Stimulated activated CD8-positive, alpha-beta memory T cell treated with anti-CD3 and anti-CD28 coated beads, Interleukin-7, amount 100 ng/mL, for 24 hours (primary cell): ENCODE results near the gene KCNA5.

ENCODE experiments used
- DNase-seq: peaks from one replicate; pipeline ENCODE4 v3.0.0-alpha.2; 2020; ENCODE audit warnings: low read depth

Gene KCNA5

DNA sequence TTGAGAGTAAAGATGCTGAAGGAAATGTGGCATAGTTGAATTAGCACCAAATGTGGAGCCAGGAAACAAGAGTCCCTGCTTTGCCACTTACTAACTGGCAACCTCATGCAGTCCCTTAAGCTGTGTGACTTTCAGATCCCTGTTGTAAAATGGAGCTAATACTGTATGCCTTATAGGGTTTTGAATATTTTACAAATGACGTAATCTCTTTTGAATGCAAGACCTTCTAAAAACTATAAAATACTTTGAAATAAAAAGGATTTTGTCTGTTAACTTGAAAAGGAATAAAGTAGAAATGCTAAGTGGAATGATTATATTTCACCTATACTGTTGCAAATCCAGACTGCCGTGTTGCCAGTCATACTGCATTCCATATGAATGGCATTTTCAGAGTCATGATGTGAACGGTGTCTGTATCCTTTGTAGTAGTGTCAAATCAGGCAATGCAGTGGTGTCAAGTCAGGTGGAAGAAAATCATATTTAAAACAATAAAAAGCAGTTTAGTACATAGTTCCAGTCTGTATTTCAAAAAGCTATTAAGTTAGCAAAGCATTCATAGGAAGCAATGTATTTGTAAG, 21.3 kb downstream of the KCNA5 start:
- no peak for DNase-seq

DNA sequence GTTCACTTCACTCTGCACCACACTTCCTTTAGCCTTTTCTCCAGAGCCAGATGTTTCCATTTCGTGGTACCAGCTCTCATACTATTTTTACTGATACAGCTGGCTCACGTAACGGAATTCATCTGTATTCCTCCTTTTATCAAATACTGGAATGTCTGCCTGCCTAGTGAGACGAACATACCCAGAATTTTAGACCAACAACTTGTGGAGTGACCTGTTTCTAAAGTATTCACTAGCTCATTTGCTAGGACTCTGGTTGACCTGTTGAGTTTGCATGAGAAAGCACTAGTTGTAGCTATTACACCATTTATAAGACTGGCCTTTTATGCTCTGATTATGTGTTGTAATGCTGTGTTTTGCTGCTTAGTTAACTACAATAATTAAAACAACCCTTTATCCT, 22.6 kb downstream of the KCNA5 start:
- DNase-seq = no peak

DNA sequence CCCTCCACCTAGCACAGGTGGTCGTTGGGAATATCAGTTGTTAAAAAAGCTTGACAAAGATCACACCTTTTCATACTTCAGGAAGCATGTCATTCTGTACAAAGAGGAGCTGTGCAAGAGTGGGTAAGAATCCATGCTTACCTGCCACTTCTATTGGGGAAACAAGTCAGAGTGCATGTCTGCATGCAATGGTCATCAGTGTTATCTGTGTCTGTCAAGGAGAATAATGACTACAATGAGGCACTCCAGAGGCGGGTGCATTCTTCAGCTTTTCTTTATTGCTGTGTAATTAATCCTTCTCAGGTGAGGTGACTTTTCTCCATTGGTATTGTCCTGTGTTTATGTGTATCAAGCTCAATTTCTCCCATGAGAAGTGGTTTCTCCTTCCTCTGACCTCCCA, 24.4 kb downstream of the KCNA5 start:
- no peak for DNase-seq

DNA sequence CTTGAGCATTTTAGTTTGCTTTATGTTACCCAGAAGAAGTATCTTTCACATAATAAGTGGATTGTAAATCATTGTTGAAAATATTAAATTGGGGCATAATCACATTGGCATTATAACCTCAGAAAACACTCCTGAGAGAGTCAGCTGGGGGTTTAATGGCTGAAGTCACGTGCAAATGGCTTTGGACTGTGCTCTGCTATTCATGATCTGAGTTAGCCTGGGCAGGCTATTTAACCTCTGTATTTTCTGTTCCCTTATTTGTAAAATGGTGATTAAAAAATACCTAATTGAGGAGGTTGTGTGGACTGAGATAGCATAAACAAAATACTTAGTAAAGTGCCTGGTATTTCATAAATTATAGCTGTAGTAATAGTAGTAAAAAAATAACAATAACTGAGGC, 24.9 kb downstream of the KCNA5 start:
- DNase-seq = no peak

DNA sequence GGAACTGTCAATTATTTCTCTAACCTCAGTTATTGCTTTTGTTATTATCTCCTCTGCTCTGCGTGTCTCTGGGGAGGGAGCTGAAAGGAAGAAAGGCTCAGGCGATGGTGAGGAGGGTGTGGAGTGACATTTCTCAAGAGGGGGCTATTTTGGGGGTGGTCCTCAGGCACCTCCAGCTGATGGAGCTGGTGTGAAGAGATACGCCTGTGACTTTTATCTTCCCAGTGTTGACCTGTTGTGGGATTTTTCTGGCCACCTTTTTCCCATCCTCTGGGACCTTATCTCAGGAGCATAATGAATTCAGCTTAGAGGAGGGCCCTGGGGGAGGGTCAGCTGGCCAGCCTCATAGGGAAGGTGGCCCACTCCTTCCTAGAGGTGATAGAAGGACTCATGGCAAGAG, 26.4 kb downstream of the KCNA5 start:
- DNase-seq = no peak

DNA sequence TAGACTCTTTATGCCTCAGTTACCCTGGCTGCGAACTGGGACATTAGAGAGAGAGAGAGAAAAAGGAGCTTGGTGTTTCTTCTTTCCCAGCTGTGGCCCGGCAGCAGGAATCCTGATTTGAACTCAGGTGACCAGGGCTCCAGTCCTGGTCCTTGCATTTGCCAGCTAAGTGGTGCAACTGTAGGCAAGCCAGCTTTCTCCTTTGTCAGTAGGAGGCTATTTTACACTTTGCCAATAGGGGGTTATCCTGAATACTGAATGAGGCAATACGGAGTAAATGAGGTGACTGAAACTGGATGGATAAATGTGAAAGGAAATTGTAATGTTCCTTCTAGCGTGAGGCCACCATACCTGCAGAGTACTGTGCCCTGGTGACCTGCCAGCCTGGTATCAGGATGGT, 27.8 kb downstream of the KCNA5 start:
- no peak for DNase-seq

DNA sequence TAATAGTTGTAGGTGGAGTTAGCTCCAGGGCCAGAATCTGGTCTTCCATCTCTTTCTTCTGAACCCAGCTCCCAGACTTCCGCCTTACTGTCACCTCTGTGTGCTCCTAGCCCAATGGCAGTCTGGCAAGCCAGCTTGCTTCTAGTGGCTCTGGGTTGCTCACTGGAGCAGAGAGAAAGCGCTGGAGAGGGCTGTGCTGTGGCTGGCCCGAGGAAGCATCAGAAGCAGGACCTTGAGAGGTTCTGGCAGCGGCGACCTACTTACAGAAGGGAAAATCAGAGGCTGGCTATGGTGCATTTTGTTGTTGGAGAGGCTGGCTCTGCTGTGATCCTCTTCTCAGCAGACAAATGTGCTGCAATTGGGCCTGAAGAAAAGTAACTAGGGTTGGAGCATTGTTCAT, 28.6 kb downstream of the KCNA5 start:
- no peak for DNase-seq

DNA sequence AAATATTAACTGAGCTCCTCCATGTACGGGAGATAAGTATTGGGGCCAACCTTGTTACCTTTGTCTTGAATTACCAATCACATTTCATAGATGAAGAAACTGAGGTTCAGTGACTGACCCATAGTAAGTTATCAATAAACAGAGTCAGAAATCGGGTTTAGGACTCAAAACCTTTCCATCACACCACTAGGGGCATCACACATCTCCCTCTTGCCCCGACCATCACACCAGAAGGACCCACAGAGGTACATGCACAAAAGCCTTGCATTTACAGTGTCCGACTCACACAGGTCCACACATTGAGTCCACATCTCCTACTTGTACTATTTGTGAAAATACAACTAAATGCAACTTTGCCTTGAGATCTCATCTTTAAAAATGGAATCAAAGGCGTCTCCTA, 29.4 kb downstream of the KCNA5 start:
- no peak for DNase-seq

DNA sequence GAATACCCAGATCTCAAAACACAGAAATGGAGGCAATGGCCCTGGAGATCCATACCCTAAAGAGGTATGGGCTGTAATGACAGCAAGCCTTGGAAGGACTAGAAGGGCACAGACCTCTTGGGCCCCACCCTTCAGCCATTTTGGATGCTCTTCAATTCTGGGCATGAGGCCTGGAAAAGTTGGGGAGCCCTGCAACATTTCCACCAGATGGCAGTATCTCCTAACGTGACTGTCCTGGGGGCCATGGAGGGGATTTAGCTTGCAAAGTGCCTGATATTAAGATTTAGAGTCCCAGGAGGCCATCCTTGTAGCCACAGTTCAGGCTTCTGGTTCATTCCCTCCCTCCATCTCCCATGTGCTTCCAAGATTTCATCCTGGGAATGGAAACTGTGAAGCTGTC, 30.2 kb downstream of the KCNA5 start:
- no peak for DNase-seq

DNA sequence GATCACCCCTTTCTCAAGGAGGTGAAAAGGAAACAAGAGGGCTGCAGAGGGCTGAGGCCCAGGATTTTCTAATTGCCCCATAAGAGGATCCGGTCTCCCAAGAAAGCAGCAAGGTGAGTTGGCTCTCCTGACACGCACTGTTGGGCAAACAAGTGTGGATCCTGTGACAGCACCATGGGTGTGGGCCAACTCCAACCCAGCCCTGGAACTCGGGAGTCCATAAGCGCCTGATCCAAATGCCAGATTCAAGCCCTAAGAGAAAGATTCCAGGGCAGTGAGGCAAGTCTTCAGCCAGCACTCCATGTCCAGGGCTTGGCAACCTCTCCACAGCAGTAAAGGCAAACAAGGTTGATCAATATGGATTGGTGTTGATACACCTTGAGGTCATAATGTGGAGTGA, 33.1 kb downstream of the KCNA5 start:
- no peak for DNase-seq

DNA sequence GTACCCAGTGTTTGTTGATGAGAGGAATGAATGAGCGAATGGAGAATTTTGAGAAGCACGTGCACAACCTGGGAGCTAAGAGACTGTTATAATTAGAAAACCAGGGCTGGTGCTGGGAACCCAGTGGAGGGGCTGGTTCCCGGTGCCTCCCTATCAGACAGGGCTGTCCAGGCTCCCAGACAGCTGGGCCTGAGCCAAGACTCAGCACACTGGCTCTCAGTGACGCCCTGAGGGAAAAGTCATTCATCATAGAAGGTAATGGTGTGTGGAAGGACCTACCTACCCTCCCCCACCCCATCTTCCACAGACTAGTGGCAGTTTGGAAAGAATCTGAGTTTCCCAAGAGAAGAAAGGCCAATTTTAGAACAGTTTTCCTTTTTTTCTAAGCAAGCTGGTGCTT, 34.7 kb downstream of the KCNA5 start:
- DNase-seq = no peak

DNA sequence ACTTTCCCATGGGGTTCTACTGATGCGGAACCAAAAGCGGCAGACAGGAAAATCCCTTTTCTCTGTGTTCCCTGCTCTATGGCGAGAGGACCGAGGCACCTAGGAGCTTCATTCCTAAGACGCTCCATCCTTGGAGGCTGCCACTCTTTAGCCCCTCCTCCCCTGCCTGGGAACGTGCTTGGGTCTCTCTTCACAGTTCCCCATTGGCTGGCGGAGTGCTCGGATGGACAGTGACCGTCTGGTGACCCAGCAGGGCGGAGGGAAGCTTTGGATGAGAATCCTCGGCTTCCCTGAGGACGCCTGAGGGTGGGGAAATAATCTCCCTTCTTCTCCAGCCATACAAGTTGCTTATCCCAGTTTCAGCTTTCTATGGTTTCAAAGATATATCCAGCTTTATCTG, 37.3 kb downstream of the KCNA5 start:
- no peak for DNase-seq

DNA sequence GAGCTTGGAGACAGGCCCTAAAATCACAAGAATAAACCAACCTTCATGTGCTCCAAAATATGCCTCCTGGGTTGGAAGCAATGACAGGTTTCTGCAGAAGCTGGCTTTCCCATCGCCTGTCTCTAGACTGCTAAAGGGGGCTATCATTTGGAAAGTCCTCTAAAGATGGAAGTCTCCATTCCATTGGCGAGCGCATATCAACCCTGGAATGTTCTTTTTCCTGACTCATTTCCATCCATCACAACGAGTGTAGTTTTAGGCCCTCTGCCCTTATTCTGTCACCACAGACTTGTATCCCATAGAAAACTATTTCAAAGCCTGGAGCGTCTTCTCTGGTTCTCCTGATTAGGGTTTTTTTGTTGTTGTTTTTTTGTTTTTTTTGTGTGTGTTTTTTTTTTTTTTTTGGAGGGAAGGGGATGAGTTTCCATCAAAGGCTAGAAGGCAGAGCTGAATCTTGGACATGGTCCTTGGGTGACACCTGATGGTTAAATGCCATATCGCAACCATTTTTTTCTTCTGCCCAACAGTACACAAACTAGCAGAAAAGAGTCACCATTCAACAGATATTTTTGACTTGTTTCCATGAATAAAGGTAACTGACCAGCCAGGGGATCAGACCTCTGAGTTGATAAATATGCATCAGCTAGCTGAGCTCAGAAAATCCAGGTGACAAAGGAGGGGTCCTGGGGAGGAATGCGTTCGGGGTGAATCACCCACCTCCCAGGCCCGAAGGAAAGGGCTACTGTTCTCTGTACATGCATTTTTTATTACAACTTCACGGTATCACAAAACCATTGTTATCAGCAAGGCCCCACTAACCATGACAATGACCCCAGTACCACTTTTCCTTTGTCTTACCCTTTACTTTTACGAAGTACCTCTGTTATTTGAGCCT, 40.5 kb downstream of the KCNA5 start:
- no peak for DNase-seq

DNA sequence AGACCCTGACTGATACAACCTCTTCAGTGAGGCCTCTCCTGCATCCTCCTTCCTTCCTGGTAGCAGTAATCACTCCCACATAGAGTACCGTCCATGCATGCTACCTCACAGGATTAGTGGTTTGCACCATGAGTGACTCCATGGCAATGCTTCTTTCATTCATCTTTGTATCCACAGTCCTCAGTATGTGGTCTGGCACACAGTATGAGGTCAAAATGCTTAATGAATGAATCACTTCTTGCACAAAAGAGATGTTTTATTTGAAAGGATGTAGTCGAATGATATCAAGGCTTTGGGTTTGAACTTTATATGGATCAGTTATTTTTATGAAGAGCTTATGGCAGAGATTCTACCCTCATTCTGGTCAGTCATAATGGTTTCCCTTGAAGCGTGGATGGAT, 42.2 kb downstream of the KCNA5 start:
- DNase-seq = no peak

DNA sequence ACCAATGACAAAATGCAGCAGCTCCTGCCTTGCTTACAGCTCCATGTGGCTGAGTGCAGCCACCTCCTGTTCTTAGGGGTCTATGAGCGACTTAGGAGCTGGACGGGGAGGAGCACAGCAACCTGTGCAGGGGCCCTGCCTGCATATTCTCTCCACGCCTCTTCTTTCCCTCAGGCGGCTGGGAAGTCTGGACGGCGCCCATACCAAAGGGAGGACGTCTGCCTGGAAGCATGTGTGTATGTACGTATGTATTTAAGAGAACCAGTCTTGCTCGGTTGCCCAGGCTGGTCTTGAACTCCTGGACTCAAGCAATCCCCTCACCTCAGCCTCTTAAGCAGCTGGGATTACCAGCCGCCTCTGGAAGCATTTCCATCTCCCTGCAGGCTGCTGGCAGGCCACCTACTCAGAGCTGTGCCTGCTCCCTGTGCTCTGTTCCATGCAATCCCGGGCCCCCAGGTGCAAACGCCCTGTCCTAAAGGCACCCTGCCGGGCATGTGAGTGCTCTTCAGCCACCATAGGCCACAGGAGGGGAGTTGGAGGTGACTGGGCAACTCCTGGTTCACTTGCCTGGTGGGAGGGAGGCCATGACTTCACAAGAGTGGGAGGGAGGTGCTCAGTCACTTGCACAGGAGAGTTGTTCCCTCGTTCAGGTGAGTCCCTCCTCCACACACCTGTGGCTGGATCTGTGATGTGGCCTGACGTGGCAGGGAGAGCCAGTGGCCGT, 44.3 kb downstream of the KCNA5 start:
- DNase-seq = no peak

DNA sequence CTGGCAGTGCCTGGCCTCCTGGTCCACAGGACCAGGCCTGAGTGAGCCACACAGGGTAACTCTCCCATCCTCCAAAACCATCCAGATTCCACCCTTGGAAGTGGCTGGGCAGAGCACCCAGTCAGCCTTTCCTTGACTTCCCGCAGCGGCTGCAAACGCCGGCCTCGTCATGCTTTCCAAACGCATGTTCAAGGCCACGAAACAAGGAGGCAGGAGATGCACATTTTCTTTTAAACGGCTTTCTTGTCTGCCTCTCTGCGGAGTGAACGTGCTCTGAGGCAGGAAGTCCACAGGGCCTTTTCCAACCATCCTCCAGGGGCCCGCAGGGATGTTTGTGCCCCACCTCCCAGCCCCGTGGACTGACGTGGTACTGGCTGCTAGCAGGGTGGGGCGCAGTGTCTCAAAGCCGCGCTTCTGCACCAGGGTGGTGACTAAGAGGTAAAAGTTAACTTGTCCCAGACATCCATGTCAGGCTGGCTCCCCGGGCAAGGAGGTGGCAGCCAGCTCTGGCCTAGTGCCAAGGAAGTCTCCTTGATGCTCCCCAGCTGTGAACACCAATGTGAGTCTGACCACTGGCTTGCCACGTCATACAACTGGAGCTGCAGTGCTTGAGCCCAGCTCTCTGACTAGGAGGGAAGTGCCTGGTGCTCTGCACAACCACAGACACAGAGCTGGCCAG, 45.0 kb downstream of the KCNA5 start:
- DNase-seq = no peak

DNA sequence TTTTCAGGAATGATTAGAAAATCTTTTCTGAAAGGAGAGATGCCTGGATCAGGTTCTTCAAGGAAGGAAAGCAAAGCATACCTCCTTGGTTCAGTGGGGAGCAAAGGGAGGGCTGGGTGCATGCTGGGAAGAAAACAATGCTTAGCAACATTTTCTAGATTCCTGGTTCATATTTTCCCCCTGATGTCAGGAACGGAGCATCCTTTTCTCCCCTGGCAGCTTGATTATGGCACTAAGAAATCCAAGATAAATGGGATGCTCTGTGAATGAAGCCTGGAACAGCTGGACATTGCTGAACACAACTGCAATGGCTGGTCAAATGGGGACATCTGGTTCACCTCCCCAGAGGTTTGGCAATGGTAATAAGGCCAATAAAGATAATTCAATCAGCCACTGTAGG, 50.9 kb downstream of the KCNA5 start:
- no peak for DNase-seq

DNA sequence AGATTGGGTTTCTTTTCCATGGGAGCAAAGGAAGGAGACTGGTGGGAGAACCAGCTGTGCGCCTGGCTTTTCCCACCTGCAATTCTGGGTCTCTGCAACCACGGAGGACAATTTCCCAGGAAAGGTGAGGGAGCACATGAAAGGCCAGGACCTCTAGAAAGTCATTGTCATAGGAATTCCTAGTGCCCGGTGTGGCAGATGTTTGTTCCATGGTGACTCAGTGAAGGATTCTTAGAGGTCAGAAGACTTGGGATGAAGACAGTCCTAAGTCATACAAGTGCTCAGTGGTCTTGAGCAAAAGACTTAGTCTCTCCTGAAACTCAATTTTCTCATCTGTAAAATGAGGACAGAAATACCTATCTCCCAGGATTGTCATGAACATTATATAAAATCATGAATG, 51.3 kb downstream of the KCNA5 start:
- no peak for DNase-seq
